IPS DF 19.7 (cell line): Measurements from ENCODE around the gene PGAM5.
"Not testable (repeated sequence)": the region's sequence is repeated elsewhere in the genome, so short reads cannot be mapped to it uniquely, and the experiment has no call there.

Source experiments
- DNase-seq: peaks from one replicate; pipeline ENCODE4 v3.0.0-alpha.2; 2013; ENCODE audit warnings: low read depth, low spot score

PGAM5 gene

DNA sequence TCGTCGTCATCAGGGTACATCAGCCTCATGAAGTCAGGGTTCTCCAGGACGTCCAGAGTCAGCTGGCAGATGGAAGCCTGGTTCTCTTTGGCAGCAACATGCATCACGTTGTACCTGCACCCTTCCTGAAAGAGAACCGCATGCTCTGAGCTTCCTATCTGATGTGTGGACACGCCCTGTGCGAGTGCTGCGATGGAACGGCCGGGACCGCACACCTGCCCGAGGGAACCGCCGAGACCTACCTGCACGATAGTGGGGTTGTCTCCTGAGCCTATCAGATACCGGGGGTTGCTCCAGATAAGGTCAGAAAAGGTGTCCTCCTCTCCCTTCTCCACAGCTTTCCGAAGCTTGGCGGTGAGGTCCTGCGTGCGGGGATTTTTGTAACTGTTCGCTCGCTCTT, 37.3 kb downstream of the PGAM5 start:
- DNase-seq: no peak

DNA sequence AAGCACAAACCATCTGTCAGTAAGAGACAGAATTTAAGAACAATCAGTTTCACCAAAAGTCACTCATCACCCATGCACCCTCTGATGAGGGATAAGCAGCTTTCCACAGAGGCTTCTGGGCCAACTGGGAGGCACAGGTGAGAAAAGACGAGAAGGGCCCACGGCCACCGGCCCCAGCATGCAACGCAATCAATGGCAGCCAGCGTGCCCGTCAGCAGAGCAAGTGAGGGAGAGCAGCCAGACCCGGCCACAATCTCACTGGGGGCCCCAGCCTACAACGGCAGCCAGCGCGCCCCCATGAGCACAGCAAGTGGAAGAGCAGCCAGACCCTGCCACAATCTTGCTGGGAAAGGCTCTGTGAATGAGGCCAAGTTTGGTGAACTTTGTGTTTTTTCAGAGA, 37.7 kb downstream of the PGAM5 start:
- DNase-seq: no peak

DNA sequence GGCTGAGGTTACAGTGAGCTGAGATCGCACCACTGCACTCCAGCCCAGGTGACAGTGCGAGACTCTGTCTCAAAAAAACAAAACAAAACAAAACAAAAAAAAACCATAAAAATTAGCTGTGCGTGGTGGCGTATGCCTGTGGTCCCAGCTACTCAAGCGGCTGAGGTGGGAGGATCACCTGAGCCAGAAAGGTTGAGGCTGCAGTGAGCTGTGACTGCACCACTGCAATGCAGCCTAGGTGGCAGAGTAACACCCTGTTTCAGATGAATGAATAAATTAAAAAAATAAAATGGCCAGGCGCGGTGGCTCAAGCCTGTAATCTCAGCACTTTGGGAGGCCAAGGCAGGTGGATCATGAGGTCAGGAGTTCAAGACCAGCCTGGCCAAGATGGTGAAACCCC, 43.0 kb downstream of the PGAM5 start:
- not testable (repeated sequence) for DNase-seq

DNA sequence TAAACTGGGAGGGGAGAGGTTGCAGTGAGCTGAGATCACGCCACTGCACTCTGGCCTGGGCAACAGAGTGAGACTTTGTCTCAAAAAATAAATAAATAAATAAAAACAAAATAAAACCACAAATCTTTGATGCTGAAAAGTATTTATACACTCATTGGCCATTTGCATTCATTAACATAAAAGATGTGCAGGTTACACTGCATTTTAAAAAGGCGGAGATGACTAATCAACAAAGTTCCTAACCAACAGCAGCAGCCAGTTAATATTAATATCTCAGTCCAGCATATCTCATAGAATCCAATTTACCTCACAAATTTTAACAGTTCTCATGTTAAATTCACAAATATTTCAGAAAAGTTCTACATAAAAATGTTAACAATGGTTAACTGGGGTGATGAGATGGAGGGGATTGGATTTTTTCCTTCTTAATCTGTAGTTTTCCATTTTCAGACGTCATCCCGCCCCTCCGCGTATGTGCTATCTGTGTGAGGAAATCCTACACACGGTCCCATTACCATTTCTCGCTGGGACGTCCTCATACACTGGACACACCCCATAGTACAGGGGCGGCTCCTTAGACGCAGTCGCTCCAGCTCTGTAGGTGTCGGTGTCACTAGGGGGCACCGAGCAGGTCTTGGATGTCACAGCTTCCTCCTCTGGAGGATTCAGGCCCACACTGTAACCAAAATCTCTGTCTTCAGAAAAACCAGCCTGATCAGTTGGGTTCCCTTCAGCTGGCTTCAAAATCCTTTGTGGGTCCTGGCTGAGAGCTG, 43.7 kb downstream of the PGAM5 start:
- DNase-seq: no peak

DNA sequence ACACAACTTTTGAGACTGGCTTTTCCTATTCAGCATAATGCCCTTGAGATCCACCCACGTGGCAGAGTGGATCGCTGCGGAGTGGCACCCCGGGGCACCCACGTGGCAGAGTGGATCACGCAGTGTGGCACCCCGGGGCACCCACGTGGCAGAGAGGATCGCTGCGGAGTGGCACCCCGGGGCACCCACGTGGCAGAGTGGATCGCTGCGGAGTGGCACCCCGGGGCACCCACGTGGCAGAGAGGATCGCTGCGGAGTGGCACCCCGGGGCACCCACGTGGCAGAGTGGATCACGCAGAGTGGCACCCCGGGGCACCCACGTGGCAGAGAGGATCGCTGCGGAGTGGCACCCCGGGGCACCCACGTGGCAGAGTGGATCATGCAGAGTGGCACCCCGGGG, 48.2 kb downstream of the PGAM5 start:
- not testable (repeated sequence) for DNase-seq

DNA sequence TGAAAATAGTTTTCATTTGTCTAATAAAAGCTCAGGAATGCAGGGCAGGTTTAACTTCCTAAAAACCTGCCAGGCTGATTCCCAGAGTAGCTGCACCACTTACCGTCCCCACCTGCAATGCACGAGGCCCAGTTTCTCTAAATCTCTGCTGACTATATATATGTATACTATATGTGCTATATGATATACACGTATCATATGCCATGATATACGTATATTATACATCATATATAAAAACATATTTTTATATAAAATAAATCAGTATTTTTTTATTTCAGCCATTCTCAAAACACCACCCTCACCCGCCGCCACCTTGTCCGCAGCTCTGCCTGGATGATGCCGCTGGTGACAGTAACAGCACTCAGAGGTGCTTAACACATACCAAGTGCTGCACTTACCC, 48.7 kb downstream of the PGAM5 start:
- DNase-seq: no peak

DNA sequence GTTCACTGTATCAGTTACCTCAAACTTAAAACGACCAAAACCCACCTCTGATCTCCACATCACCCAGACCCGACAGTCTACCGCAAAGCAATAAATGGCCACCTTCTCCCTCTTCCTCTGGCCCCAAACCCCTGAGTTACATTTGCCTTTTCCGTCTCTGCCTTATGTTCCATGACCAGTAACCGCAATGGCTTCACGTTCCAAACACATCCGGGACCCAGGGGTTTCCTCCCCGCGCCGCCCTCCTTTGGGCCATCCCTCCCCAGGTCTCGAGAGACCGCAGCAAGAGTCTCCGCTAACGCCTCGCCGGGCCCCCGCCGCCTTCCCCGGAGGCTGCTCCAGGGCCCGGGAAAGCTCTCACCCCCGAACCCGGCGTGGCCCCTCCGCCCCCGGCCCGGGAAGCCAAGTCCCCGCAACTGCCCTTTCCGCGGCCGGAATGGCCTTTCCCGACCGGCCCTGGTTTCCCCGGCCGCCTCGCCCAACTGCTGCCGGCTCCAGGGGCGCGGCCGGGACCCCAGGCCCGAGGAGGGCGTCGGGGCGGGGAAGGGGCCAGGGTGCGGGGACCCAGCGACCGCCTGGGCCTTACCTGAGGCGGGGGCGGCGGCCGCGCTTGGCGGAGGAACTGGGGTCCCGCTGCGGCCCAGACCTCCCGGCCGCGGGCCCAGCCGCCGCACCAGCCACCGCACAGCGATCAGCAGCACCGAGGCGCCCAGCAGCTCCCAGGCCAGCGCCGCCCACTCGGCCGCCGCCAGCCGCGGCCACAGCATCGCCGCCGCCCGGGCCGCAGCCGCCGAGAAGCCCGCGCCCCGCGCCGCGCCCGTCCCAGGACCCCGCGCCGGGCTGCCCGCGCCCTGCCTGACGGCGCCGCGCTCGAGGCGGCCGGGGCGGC, 50.6 kb downstream of the PGAM5 start, which contains the start of gene ANKLE2:
ANKLE2 (minus strand) TSS at position 801 of the 889 bp plus-strand sequence; CDS start at position 767, 34 bp downstream.
- DNase-seq: no peak

DNA sequence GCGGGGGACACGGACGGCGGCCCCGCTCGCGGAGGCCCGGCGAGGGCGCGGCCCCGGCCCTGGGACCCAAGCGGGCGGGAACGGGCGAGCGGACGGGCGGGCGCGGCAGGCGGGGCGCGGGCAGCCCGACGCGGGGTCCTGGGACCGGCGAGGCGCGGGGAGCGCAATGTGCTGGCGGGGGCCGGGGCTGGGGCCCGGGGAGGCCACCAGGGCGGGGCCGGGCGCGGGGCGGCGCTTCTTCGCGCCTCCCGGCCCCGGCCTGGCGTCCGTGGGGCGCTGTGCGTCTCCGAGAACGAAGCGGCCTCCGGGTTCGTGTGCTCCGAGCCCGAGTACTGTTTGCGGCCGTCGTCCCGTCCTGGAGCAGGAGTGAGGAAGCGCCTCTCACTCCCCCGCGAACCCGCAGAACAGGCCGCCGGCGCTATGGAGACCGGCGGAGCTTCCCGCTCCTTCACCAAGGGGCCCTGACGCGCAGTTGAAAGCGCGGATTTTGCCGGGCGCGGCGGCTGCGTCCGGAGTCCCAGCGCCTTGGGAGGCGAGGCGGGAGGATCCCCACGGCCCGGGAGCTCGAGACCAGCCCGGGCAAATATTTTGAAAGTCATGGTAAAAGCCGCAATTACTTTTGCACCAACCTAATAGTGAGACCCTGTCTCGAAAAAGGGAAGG, 51.4 kb downstream of the PGAM5 start:
- DNase-seq: no peak

DNA sequence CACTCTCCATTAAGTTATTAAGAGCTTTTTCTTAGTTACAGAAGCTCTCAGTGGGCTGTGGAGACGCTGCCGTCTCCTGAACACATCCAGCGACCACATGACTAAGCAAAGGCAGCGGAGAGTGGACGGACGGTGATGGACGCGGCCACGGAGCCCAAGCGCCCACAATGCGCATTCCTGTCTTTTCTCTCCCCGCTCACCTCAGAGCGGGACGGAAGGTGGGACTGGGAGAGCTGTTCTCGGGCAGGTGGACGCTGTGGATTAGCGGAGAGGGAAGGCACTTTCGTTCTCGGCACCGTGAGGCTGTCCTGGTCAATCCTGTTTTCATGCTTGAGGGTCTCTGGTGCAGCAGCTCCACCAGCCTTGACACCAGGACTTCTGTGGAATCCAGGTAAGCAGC, 53.6 kb downstream of the PGAM5 start:
- DNase-seq: no peak

DNA sequence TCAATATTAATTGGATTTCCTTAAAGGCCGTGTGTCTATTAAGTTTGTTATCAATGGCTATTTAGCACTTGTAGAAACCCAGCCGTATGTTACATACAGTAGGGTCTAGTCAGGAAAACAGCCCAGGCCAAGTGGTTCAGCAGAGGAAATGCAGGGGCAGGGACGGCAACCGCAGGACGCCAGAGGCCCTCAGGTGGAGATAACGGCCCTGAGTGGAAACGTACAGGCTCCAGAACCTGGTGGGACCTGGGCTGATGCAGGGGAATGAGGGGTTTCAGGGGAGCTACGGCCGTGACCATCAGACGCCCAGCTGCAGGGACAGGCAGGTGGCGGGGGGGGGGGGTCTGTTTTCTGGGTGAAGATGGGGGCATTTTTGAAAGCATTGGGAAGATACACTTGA, 54.7 kb downstream of the PGAM5 start:
- no peak for DNase-seq

DNA sequence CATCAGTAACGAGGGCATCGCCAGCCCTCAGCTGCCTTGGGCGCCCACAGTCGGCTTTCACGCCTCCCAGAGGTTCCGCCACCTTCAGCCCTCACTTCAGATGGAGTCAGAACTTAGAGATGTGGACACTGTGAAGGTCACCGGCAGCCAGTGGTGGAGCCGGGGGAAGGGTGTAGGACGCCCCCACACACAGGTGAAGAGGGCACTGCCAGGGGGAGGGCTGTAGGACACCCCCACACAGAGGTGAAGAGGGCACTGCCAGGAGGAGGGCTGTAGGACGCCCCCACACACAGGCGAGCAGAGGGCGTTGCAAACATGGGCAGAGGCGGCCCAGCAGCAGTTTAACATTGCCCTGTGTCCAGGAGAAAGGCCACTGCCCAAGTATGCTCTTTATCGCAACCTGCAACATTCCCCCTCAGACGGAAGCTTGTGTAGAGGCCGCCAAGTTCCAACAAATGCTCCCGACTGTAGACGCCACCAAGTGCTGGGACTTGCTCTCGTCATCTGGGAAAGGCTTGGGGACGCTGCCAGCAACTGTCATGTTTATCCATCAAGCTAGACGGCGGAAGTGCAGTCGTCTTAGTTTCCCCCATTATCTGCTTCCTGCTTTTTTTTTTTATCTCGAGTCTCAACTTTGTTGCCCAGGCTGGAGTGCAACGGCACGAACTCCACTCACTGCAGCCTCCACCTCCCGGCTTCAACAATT, 55.9 kb downstream of the PGAM5 start:
- no peak for DNase-seq

DNA sequence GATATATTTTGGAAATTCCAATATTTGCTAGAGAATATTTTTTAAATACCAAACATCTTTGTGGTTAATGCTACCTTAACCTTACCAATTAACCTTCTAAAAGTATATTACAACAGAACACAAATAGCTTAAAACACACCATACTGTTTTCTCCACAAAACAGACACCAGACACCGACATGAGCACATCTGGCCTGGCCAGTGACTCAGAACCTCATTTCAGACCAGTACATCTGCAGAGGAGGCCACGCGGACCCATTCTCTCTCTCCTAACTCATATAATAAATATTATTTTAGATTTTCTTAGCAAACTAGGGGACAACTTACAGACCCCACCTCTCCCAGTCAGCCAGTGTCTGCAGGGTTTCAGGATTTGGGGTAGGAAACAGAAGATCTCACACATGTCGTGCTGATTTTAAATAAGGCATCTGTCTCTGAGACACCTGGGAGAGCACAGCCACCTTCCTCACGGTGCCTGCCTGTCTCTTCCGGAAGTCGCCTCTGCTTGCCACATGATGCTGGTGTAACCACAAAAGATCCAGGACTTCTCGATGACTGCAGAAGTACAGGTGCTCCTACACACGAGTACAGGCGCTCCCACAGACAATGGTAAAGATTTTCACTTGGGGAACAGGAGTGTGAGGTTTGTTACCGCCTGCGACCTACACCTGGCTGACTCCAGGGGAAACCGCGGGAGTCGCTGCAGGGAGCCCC, 60.6 kb downstream of the PGAM5 start:
- no peak for DNase-seq
